Measurements from ENCODE around the gene MSRB1. TPM values are rescaled to one million over a fixed set of nuclear protein-coding genes. Genes with fewer than 3 reads are reported as not detected.
A peak's percentile ranks its signal among the peaks of the same experiment; 100 is the strongest.

MSRB1 gene
- total and polyA plus RNA-seq, 2 of the 8 experiments (the other 6 are each of a cell fraction or from before 2014, with no cell fraction given), result 28.2 to 51.4 TPM

GRCh38 chr16:1965396-1966001 lies 22.5 kb upstream of the MSRB1 start:
- ChIA-PET CTCF (ENCODE audit: partially characterized antibody) (interaction anchor here (0.6 to 3.0 kb wide), 9 partner anchors 11 to 284 kb away, joined by 3 to 9 read pairs (median 4); no protein-coding TSS in a partner anchor), POLR2A (ENCODE audit: partially characterized antibody) (interaction anchor here (0.5 to 19.8 kb wide), 64 partner anchors 12 to 1762 kb away, joined by 3 to 736 read pairs (median 5); partner anchors contain the start of genes EME2, FAHD1, GFER and HAGH)
- Histone ChIP-seq H3K27me3 (replicated peaks in 1 of 4; ENCODE audit: control insufficient read depth in 3 of 4, extremely low read depth in 1 of 4, insufficient read depth in 3 of 4, low read length in 3 of 4) (no peaks in the 10 kb centered on the region), H2BK12ac (ENCODE audit: low read depth, low read length) (no peak overlapping the region), H3K79me1 (ENCODE audit: low read depth, low read length) (peaks cover 11% of the 10 kb centered on the region), H2BK20ac (ENCODE audit: low read length) (no peak overlapping the region), H3K23ac (ENCODE audit: insufficient read length) (no peak overlapping the region), H3K56ac (replicated peaks; ENCODE audit: insufficient read length, low read depth, low read length) (peak overlapping the region; percentile 87), H2AK5ac (ENCODE audit: low read depth, low read length) (0 out of 2 replicates have a peak overlapping the region, but pooled peaks have one; percentile 16), H3K14ac (ENCODE audit: insufficient read length) (no peak overlapping the region), H3K9me3 (ENCODE audit: insufficient read depth in 2 of 2, low read depth in 1 of 2, low read length in 1 of 2) (no peaks in the 10 kb centered on the region), H4K5ac (ENCODE audit: insufficient read length, low read depth, low read length) (no peak overlapping the region), H3K4me3 (ENCODE audit: extremely low read depth in 1 of 4, insufficient read depth in 2 of 4, low read depth in 3 of 4, low read length in 4 of 4) (peak overlapping the region; percentile 98 to 99 (median 98)), H3K4me2 (ENCODE audit: insufficient read depth in 1 of 2, low read depth in 2 of 2, low read length in 2 of 2) (peak overlapping the region; percentile 86 to 98), H3K36me3 (ENCODE audit: control insufficient read depth in 2 of 4, insufficient read depth in 4 of 4, low read length in 3 of 4) (peaks cover 17 to 34% (median 28%) of the 10 kb centered on the region in 4 experiments), H3K4me1 (replicated peaks in 1 of 4; ENCODE audit: control insufficient read depth in 3 of 4, insufficient read depth in 4 of 4, low read length in 3 of 4) (peaks cover 0 to 22% (median 5%) of the 10 kb centered on the region in 4 experiments; a peak in 5 of 7 replicates), H3K27ac (ENCODE audit: low read depth, low read length) (peak overlapping the region; percentile 80), H2BK120ac (replicated peaks; ENCODE audit: low read depth, low read length) (no peak overlapping the region), H2AFZ (ENCODE audit: low read length) (no peak overlapping the region), H4K8ac (ENCODE audit: extremely low read depth, insufficient read depth, low read length) (peak overlapping the region; percentile 94; the same call in 1 of the 2 replicates), H3K18ac (ENCODE audit: extremely low read depth, low read length) (no peak overlapping the region), H3K79me2 (ENCODE audit: control insufficient read depth in 1 of 2, insufficient read depth in 2 of 2, low read length in 2 of 2) (peaks cover 10 to 32% of the 10 kb centered on the region in 2 experiments), H3K23me2 (ENCODE audit: low read depth, low read length) (peaks cover 16% of the 10 kb centered on the region), H2BK5ac (ENCODE audit: low read depth, low read length) (peak overlapping the region; percentile 83), H4K91ac (replicated peaks; ENCODE audit: insufficient read length, low read length) (no peak overlapping the region), H2BK15ac (ENCODE audit: low read length) (0 out of 2 replicates have a peak overlapping the region, but pooled peaks have one; percentile 65), H3K9ac (replicated peaks in 1 of 4; ENCODE audit: extremely low read depth in 1 of 4, low read depth in 3 of 4, low read length in 3 of 4) (peak overlapping the region; percentile 73 to 97 (median 86)), H4K20me1 (replicated peaks in 1 of 2; ENCODE audit: control insufficient read depth in 1 of 2, insufficient read depth in 2 of 2, low read length in 2 of 2) (peaks cover 12 to 17% of the 10 kb centered on the region in 2 experiments), H3K4ac (replicated peaks; ENCODE audit: insufficient read length, low read depth, low read length) (peak overlapping the region; percentile 65)
- no peak for FAIRE-seq
- DNase-seq (ENCODE audit: low read depth in 1 of 2, low spot score in 2 of 2), result no peak
- WGBS, 2 experiments (ENCODE audit: extremely low coverage in 1 of 2, insufficient coverage in 1 of 2, insufficient read length in 1 of 2, insufficient replicate concordance in 2 of 2, low coverage in 1 of 2, low lambda C conversion rate in 2 of 2, missing lambda C conversion rate in 1 of 2), result 29% methylated on average over 24 of the region's 24 CpGs; no CpG with 5 or more reads in 1 of the 2 experiments
- TF ChIP-seq JUND (IDR thresholded peaks at IDR 0.05; ENCODE audit: low read length) (no peak), HDAC2 (IDR thresholded peaks at IDR 0.05; ENCODE audit: borderline replicate concordance in 1 of 2, low read depth in 2 of 2, low read length in 2 of 2) (0 out of 4 replicates have a peak, but pooled peaks of 1 of the 2 experiments have one; percentile 13)

All from H1 (cell line).